A375 (cell line): ENCODE measurements around the gene ADAM10. TPM values are rescaled to one million over a fixed set of nuclear protein-coding genes. Genes with fewer than 3 reads are reported as not detected.
A peak's percentile ranks its signal among the peaks of the same experiment; 100 is the strongest.

Experiments
- small RNA-seq: library from RNA; depleted of rRNA; stranded (forward); fragments of <200 nt; gene quantifications from one replicate; pipeline ENCODE3, GENCODE V24; 2014
- total RNA-seq: library from RNA; depleted of rRNA; stranded (reverse); fragments of >200 nt; shearing (Covaris generic); gene quantifications from 2 replicates; pipeline ENCODE4 v1.2.3, GENCODE V29; 2014; rRNA removed

The ADAM10 gene
- total RNA-seq: 183 and 184 TPM in 2 replicates

GRCh38 chr15:58749532-58750337, at the start of gene ADAM10:
ADAM10 (minus strand) TSS chr15:58749707; CDS start chr15:58749534, 173 bp downstream.

GRCh38 chr15:58770857-58771620, 21.5 kb upstream of the ADAM10 start, which contains the start of gene MINDY2:
MINDY2 (plus strand) TSS chr15:58771302; CDS start chr15:58771396, 94 bp downstream.

Small RNA genes within 50 kb of the gene (small RNA-seq; reads per million reads assigned to genes)
- gene AC091046.1 (not detected), gene RF00012 (0.54 reads per million, percentile 29 among the genes with 10 or more reads in this experiment)

Other genes with a start within 250 kb of the ADAM10 start
- gene MINDY2, start 21.6 kb upstream of the ADAM10 start, total RNA-seq: 16.4 and 16.7 TPM in 2 replicates
- 183 and 193 TPM in 2 replicates for gene SLTM, start 184.0 kb upstream of the ADAM10 start, total RNA-seq
- 6.9 and 11.6 TPM in 2 replicates for gene RNF111, start 238.0 kb upstream of the ADAM10 start, total RNA-seq